Naive thymus-derived CD4-positive, alpha-beta T cell (primary cell): ENCODE results near the gene OSBPL5. TPM values are rescaled to one million over a fixed set of nuclear protein-coding genes. Genes with fewer than 3 reads are reported as not detected.

Experiments used
- ATAC-seq: fragments of 150-1000 bp; cut with Tn5 transposase; 2 replicates; pipeline ENCODE4 v1.10.0; 2021; ENCODE audit warnings: mild to moderate bottlenecking, moderate library complexity
- CTCF ChIA-PET: fragments of 350-600 bp; sonication (Branson Sonifier 250); formaldehyde crosslinking; loops from one replicate; lab custom pipeline; 2021; ENCODE audit warnings: antibody characterized with exemption; lab: Charles Lee
- POLR2A ChIA-PET: fragments of 350-600 bp; sonication (Branson Sonifier 250); formaldehyde crosslinking; loops from one replicate; lab custom pipeline; 2021; ENCODE audit warnings: antibody characterized with exemption, inconsistent platforms; lab: Charles Lee
- DNase-seq, 9 donors: peaks; one replicate each; pipeline versions ENCODE4 v3.0.0 to v3.0.0-alpha.2; 2020 to 2022; ENCODE audit warnings: mixed read lengths in 1 of 9
- H3K27ac ChIP-seq: one replicate; pipeline ENCODE4 v1.7.0; 2013; ENCODE audit warnings: mild to moderate bottlenecking, low read depth, low read length, moderate library complexity
- H3K27me3 ChIP-seq, 2 donors: one replicate each; pipeline ENCODE4 v1.7.0; 2013; ENCODE audit warnings: low read length in 2 of 2, mild to moderate bottlenecking in 2 of 2, moderate library complexity in 2 of 2; ENCODE audit not compliant: control insufficient read depth in 2 of 2, insufficient read depth in 2 of 2
- H3K36me3 ChIP-seq, 3 experiments: 1 replicate in 2 of 3; 2 replicates in 1 of 3; pipeline ENCODE4 v1.7.0; 2013; ENCODE audit warnings: low read length in 3 of 3, mild to moderate bottlenecking in 3 of 3, moderate library complexity in 1 of 3; ENCODE audit not compliant: insufficient read depth in 3 of 3, control insufficient read depth in 2 of 3
- H3K4me1 ChIP-seq, 2 donors: one replicate each; pipeline ENCODE4 v1.7.0; 2013; ENCODE audit warnings: low read length in 2 of 2, mild to moderate bottlenecking in 2 of 2, moderate library complexity in 1 of 2; ENCODE audit not compliant: control insufficient read depth in 2 of 2, insufficient read depth in 2 of 2
- H3K4me3 ChIP-seq: 2 replicates; pipeline ENCODE4 v1.7.0; 2013; ENCODE audit warnings: mild to moderate bottlenecking, low read length
- H3K9me3 ChIP-seq, 3 experiments: 1 replicate in 2 of 3; 2 replicates in 1 of 3; pipeline ENCODE4 v1.7.0; 2013; ENCODE audit warnings: low read length in 3 of 3; ENCODE audit not compliant: control insufficient read depth in 2 of 3
- H3K27ac Mint-ChIP-seq, 9 donors: one replicate each; pipeline ENCODE4 v1.8.0; 2020 to 2022; ENCODE audit warnings: mixed read lengths in 9 of 9, mild to moderate bottlenecking in 8 of 9, moderate library complexity in 5 of 9, inconsistent platforms in 2 of 9
- H3K27me3 Mint-ChIP-seq, 5 donors: one replicate each; pipeline ENCODE4 v1.8.0; 2021 to 2022; ENCODE audit warnings: mixed read lengths in 5 of 5, mild to moderate bottlenecking in 1 of 5
- H3K36me3 Mint-ChIP-seq, 5 donors: one replicate each; pipeline ENCODE4 v1.8.0; 2020 to 2022; ENCODE audit warnings: mixed read lengths in 5 of 5, mild to moderate bottlenecking in 3 of 5, inconsistent platforms in 1 of 5
- H3K4me1 Mint-ChIP-seq, 7 donors: one replicate each; pipeline ENCODE4 v1.8.0; 2020 to 2022; ENCODE audit warnings: mixed read lengths in 7 of 7, mild to moderate bottlenecking in 3 of 7, inconsistent platforms in 1 of 7
- H3K4me3 Mint-ChIP-seq, 10 donors: one replicate each; pipeline ENCODE4 v1.8.0; 2020 to 2022; ENCODE audit warnings: mild to moderate bottlenecking in 10 of 10, mixed read lengths in 10 of 10, moderate library complexity in 6 of 10, inconsistent platforms in 2 of 10
- H3K9me3 Mint-ChIP-seq, 11 donors: one replicate each; pipeline ENCODE4 v1.8.0; 2020 to 2022; ENCODE audit warnings: mixed read lengths in 11 of 11, mild to moderate bottlenecking in 4 of 11, inconsistent platforms in 1 of 11, moderate library complexity in 1 of 11
- intact Hi-C, 2 donors: fragments of 100-400 bp; cut with micrococcal nuclease; formaldehyde crosslinking; loops; one replicate each; pipeline ENCODE4 v1.15.1; 2023
- polyA plus RNA-seq, 2 donors: library from polyadenylated mRNA; unstranded; fragments of 300-500 nt; fragmentation: Illumina TruSeq; gene quantifications; one replicate each; pipeline ENCODE4 v1.2.3, GENCODE V29; 2021
- total RNA-seq, 6 experiments: library from RNA in 5 of 6; stranded (reverse) in 5 of 6; gene quantifications; 1 replicate in 5 of 6; 2 replicates in 1 of 6; pipeline ENCODE4 v1.2.3 and lab custom pipeline; 2021 to 2026

Gene OSBPL5
- total and polyA plus RNA-seq, 7 experiments from 2014 or later: 0.51 to 76.7 (median 5.5) TPM

- CTCF ChIA-PET: no interaction called here
- Histone ChIP-seq H3K27ac (no peak overlapping the region), H3K4me3 (no peak overlapping the region), H3K9me3 (peaks cover 0 to 3% (median 0%) of the 10 kb centered on the region in 3 experiments), H3K27me3 (no peaks in the 10 kb centered on the region), H3K4me1 (no peaks in the 10 kb centered on the region), H3K36me3 (no peaks in the 10 kb centered on the region)
- POLR2A ChIA-PET: no interaction called here
- H3K4me1 Mint-ChIP-seq: no peaks in the 10 kb centered on the region
- H3K27ac Mint-ChIP-seq: no peak overlapping the region
- no peaks in the 10 kb centered on the region for H3K9me3 Mint-ChIP-seq
- ATAC-seq (no peak), DNase-seq (no peak)
- no peak overlapping the region for H3K4me3 Mint-ChIP-seq
- intact Hi-C loops: no loop called here
- no peaks in the 10 kb centered on the region for H3K36me3 Mint-ChIP-seq
- peaks cover 0 to 3% (median 3%) of the 10 kb centered on the region in 5 donors for H3K27me3 Mint-ChIP-seq
Measured at GRCh38 chr11:3193373-3194015, 28.4 kb upstream of the OSBPL5 start.

GRCh38 chr11:3192511-3193372 lies 27.6 kb upstream of the OSBPL5 start:
- Mint-ChIP-seq H3K27ac (no peak overlapping the region), H3K9me3 (no peaks in the 10 kb centered on the region), H3K27me3 (no peaks in the 10 kb centered on the region), H3K36me3 (no peaks in the 10 kb centered on the region), H3K4me3 (no peak overlapping the region), H3K4me1 (no peaks in the 10 kb centered on the region)
- H3K4me1 ChIP-seq: no peaks in the 10 kb centered on the region
- H3K27me3 ChIP-seq: no peaks in the 10 kb centered on the region
- no peak overlapping the region for H3K4me3 ChIP-seq
- H3K27ac ChIP-seq: no peak overlapping the region
- ChIA-PET POLR2A (no interaction called here), CTCF (no interaction called here)
- intact Hi-C loops: no loop called here
- peaks cover 0 to 3% (median 0%) of the 10 kb centered on the region in 3 experiments for H3K9me3 ChIP-seq
- no peak for ATAC-seq
- H3K36me3 ChIP-seq: no peaks in the 10 kb centered on the region
- no peak for DNase-seq

GRCh38 chr11:3191586-3192324 lies 26.6 kb upstream of the OSBPL5 start:
- H3K4me3 ChIP-seq: no peak overlapping the region
- ATAC-seq (no peak), DNase-seq (no peak)
- H3K9me3 ChIP-seq: peaks cover 0 to 3% (median 0%) of the 10 kb centered on the region in 3 experiments
- H3K9me3 Mint-ChIP-seq: no peaks in the 10 kb centered on the region
- H3K36me3 ChIP-seq: no peaks in the 10 kb centered on the region
- POLR2A ChIA-PET: no interaction called here
- no peak overlapping the region for H3K27ac ChIP-seq
- no peaks in the 10 kb centered on the region for H3K4me1 Mint-ChIP-seq
- intact Hi-C loops: no loop called here
- no peaks in the 10 kb centered on the region for H3K4me1 ChIP-seq
- no peak overlapping the region for H3K4me3 Mint-ChIP-seq
- CTCF ChIA-PET: no interaction called here
- H3K27ac Mint-ChIP-seq: peak overlapping the region in 1 of 9 donors; percentile 9
- H3K27me3 Mint-ChIP-seq: no peaks in the 10 kb centered on the region
- H3K27me3 ChIP-seq: no peaks in the 10 kb centered on the region
- no peaks in the 10 kb centered on the region for H3K36me3 Mint-ChIP-seq

GRCh38 chr11:3190600-3190999 lies 25.5 kb upstream of the OSBPL5 start:
- H3K36me3 Mint-ChIP-seq: no peaks in the 10 kb centered on the region

GRCh38 chr11:3189886-3190583 lies 24.9 kb upstream of the OSBPL5 start:
- Mint-ChIP-seq H3K27ac (no peak overlapping the region), H3K4me1 (no peaks in the 10 kb centered on the region), H3K27me3 (no peaks in the 10 kb centered on the region), H3K36me3 (no peaks in the 10 kb centered on the region), H3K4me3 (no peak overlapping the region), H3K9me3 (no peaks in the 10 kb centered on the region)
- CTCF ChIA-PET: no interaction called here
- POLR2A ChIA-PET: no interaction called here
- Histone ChIP-seq H3K27ac (no peak overlapping the region), H3K9me3 (peaks cover 0 to 3% (median 0%) of the 10 kb centered on the region in 3 experiments), H3K36me3 (no peaks in the 10 kb centered on the region), H3K27me3 (no peaks in the 10 kb centered on the region), H3K4me1 (no peaks in the 10 kb centered on the region), H3K4me3 (no peak overlapping the region)
- intact Hi-C loops: no loop called here
- DNase-seq (no peak), ATAC-seq (no peak)

More at GRCh38 chr11:3190600-3190999, 25.5 kb upstream of the OSBPL5 start:
- Histone ChIP-seq H3K9me3 (peaks cover 0 to 3% (median 0%) of the 10 kb centered on the region in 3 experiments), H3K27me3 (no peaks in the 10 kb centered on the region), H3K27ac (no peak overlapping the region), H3K4me3 (no peak overlapping the region), H3K36me3 (no peaks in the 10 kb centered on the region), H3K4me1 (no peaks in the 10 kb centered on the region)
- H3K9me3 Mint-ChIP-seq: no peaks in the 10 kb centered on the region
- ChIA-PET CTCF (no interaction called here), POLR2A (no interaction called here)
- DNase-seq: no peak
- H3K27me3 Mint-ChIP-seq: no peaks in the 10 kb centered on the region
- ATAC-seq: no peak
- intact Hi-C loops: no loop called here
- no peaks in the 10 kb centered on the region for H3K4me1 Mint-ChIP-seq
- no peak overlapping the region for H3K27ac Mint-ChIP-seq
- H3K4me3 Mint-ChIP-seq: no peak overlapping the region

- intact Hi-C loops: no loop called here
- POLR2A ChIA-PET: no interaction called here
- CTCF ChIA-PET: no interaction called here
- Mint-ChIP-seq H3K9me3 (no peaks in the 10 kb centered on the region), H3K36me3 (no peaks in the 10 kb centered on the region), H3K4me1 (no peaks in the 10 kb centered on the region), H3K4me3 (no peak overlapping the region), H3K27ac (no peak overlapping the region), H3K27me3 (no peaks in the 10 kb centered on the region)
- no peak for ATAC-seq
- Histone ChIP-seq H3K27me3 (no peaks in the 10 kb centered on the region), H3K4me3 (no peak overlapping the region), H3K36me3 (no peaks in the 10 kb centered on the region), H3K27ac (no peak overlapping the region), H3K9me3 (peaks cover 0 to 3% (median 0%) of the 10 kb centered on the region in 3 experiments), H3K4me1 (no peaks in the 10 kb centered on the region)
- DNase-seq: no peak
Measured at GRCh38 chr11:3189196-3189843, 24.2 kb upstream of the OSBPL5 start.
